Eye (tissue), 1 donor: ENCODE measurements around the gene ZNF488.

ENCODE experiments used
- DNase-seq: peaks from one replicate; pipeline ENCODE4 v3.0.0-alpha.2; 2015

The ZNF488 gene

GRCh38 chr10:47381427-47382379 lies 2.4 kb downstream of the ZNF488 start:
- no peak for DNase-seq

- DNase-seq, result no peak
Measured at GRCh38 chr10:47381103-47381395, 3.0 kb downstream of the ZNF488 start.

GRCh38 chr10:47380341-47381102 lies 3.6 kb downstream of the ZNF488 start:
- no peak for DNase-seq

GRCh38 chr10:47379901-47380300 lies 4.2 kb downstream of the ZNF488 start:
- DNase-seq, result no peak

- DNase-seq, result no peak
Measured at GRCh38 chr10:47379445-47379785, 4.7 kb downstream of the ZNF488 start.

GRCh38 chr10:47378606-47379444 lies 5.3 kb downstream of the ZNF488 start:
- no peak for DNase-seq

GRCh38 chr10:47378183-47378510 lies 5.9 kb downstream of the ZNF488 start:
- no peak for DNase-seq

- no peak for DNase-seq
Measured at GRCh38 chr10:47376522-47377220, 7.4 kb downstream of the ZNF488 start.

GRCh38 chr10:47374611-47375536 lies 9.2 kb downstream of the ZNF488 start:
- no peak for DNase-seq

- no peak for DNase-seq
Measured at GRCh38 chr10:47372726-47373125, 11.4 kb downstream of the ZNF488 start.

- no peak for DNase-seq
Measured at GRCh38 chr10:47371629-47372485, 12.2 kb downstream of the ZNF488 start.

GRCh38 chr10:47370878-47371277 lies 13.2 kb downstream of the ZNF488 start:
- DNase-seq, result no peak

GRCh38 chr10:47370015-47370767 lies 13.9 kb downstream of the ZNF488 start:
- DNase-seq, result no peak

GRCh38 chr10:47369251-47369894 lies 14.7 kb downstream of the ZNF488 start:
- DNase-seq, result no peak

GRCh38 chr10:47368431-47369180 lies 15.5 kb downstream of the ZNF488 start:
- no peak for DNase-seq

GRCh38 chr10:47367646-47368045 lies 16.4 kb downstream of the ZNF488 start:
- no peak for DNase-seq

- DNase-seq, result no peak
Measured at GRCh38 chr10:47366731-47367460, 17.2 kb downstream of the ZNF488 start.

- DNase-seq, result no peak
Measured at GRCh38 chr10:47366181-47366631, 17.9 kb downstream of the ZNF488 start.
